22Rv1 (cell line): ENCODE results near the gene DEFB113.

Source experiments
- CTCF ChIP-seq: fragments of 450-650 bp; IDR thresholded peaks from 2 replicates; pipeline ENCODE4 v1.5.1; 2017; ENCODE audit warnings: mild to moderate bottlenecking
- ZFX ChIP-seq: fragments of 450-650 bp; IDR thresholded peaks from 2 replicates; pipeline ENCODE4 v1.6.1; 2017; ENCODE audit warnings: antibody characterized with exemption, borderline replicate concordance

- TF ChIP-seq CTCF (no peak), ZFX (no peak)
Measured at GRCh38 chr6:49964064-49964463, 5.4 kb downstream of the DEFB113 start, which contains the start of gene DEFB114.
